Endothelial cell of umbilical vein (primary cell): ENCODE measurements around the gene NALCN.

Source experiments
- JUN ChIP-seq: IDR thresholded peaks from 2 replicates; pipeline ENCODE4 v1.6.1; 2011; ENCODE audit warnings: borderline replicate concordance, low read depth; ENCODE audit not compliant: insufficient read length, insufficient read depth
- TF ChIP-seq, protein P1 (sequence below), 2 donors: IDR thresholded peaks; 1 replicate in 1 of 2; 2 replicates in 1 of 2; pipeline ENCODE4 v1.5.1; 2011; ENCODE audit warnings: low read length in 2 of 2, mild to moderate bottlenecking in 2 of 2, moderate library complexity in 2 of 2, control low read depth in 1 of 2, inconsistent platforms in 1 of 2, low read depth in 1 of 2; ENCODE audit not compliant: insufficient read depth in 1 of 2; ENCODE audit errors: extremely low read depth in 1 of 2

GRCh38 chr13:101152184-101152583, 264.1 kb downstream of the NALCN start:
- TF ChIP-seq, protein P1, sequence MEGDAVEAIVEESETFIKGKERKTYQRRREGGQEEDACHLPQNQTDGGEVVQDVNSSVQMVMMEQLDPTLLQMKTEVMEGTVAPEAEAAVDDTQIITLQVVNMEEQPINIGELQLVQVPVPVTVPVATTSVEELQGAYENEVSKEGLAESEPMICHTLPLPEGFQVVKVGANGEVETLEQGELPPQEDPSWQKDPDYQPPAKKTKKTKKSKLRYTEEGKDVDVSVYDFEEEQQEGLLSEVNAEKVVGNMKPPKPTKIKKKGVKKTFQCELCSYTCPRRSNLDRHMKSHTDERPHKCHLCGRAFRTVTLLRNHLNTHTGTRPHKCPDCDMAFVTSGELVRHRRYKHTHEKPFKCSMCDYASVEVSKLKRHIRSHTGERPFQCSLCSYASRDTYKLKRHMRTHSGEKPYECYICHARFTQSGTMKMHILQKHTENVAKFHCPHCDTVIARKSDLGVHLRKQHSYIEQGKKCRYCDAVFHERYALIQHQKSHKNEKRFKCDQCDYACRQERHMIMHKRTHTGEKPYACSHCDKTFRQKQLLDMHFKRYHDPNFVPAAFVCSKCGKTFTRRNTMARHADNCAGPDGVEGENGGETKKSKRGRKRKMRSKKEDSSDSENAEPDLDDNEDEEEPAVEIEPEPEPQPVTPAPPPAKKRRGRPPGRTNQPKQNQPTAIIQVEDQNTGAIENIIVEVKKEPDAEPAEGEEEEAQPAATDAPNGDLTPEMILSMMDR (IDR thresholded peaks at IDR 0.05; ENCODE audit: extremely low read depth in 1 of 2, insufficient read depth in 1 of 2, low read depth in 1 of 2, low read length in 2 of 2): no peak
- TF ChIP-seq JUN: no peak
